HL-60 (cell line): ENCODE results near the gene AFF3.

ENCODE experiments used
- DNase-seq, 2 experiments: peaks; one replicate each; pipeline ENCODE4 v3.0.0-alpha.2; 2010 to 2020; ENCODE audit warnings: low read depth in 1 of 2, low spot score in 1 of 2
- H3K27ac ChIP-seq: fragments of 250-450 bp; sonication (Bioruptor Pico); replicated peaks from 2 replicates; pipeline ENCODE4 v1.5.1; 2020; ENCODE audit warnings: mild to moderate bottlenecking, moderate library complexity
- H3K27me3 ChIP-seq: fragments of 250-450 bp; sonication (Bioruptor Pico); 2 replicates; pipeline ENCODE4 v1.5.1; 2021; ENCODE audit warnings: mild to moderate bottlenecking, moderate library complexity; ENCODE audit not compliant: insufficient read depth, poor library complexity, severe bottlenecking
- H3K4me3 ChIP-seq: replicated peaks from 2 replicates; pipeline ENCODE4 v1.5.1; 2011; ENCODE audit warnings: mild to moderate bottlenecking, control low read depth, low read length; ENCODE audit not compliant: insufficient read depth
- CTCF ChIP-seq: IDR thresholded peaks from one replicate; pipeline ENCODE4 v1.5.1; 2011; ENCODE audit warnings: low read length, control low read depth, inconsistent platforms; ENCODE audit not compliant: insufficient read depth
- GABPA ChIP-seq: IDR thresholded peaks from 2 replicates; pipeline ENCODE4 v1.6.1; 2012; ENCODE audit warnings: low read depth
- POLR2AphosphoS5 ChIP-seq: IDR thresholded peaks from 2 replicates; pipeline ENCODE4 v1.6.1; 2012; ENCODE audit warnings: low read depth
- REST ChIP-seq: IDR thresholded peaks from 2 replicates; pipeline ENCODE4 v1.6.1; 2012; ENCODE audit warnings: low read depth; ENCODE audit not compliant: insufficient replicate concordance
- SPI1 ChIP-seq: IDR thresholded peaks from 2 replicates; pipeline ENCODE4 v1.6.1; 2012; ENCODE audit warnings: low read depth, mild to moderate bottlenecking, borderline replicate concordance

The AFF3 gene

GRCh38 chr2:99982744-99983143, 159.6 kb downstream of the AFF3 start:
- TF ChIP-seq REST (no peak), SPI1 (no peak), CTCF (no peak), GABPA (no peak), POLR2AphosphoS5 (no peak)
- Histone ChIP-seq H3K4me3 (no peak overlapping the region), H3K27me3 (peaks cover 7% of the 10 kb centered on the region), H3K27ac (no peak overlapping the region)
- no peak for DNase-seq

DNA sequence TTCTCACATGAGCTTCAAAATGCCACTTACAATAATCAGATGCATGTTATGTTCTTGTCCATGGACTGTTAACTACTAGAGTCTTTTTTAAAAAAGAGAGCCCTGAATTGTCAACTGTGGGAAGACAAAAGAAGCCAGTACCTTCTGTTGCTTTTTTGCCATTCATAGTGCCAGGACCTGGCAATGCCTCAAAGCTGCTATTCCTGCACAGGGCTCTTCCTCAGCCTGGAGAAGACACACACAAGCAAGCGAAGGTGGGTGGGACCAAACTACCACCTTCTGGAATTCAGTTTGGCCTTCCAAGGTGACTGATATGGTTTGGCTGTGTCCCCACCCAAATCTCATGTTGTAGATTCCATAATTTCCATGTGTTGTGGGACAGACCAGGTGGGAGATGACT, 160.6 kb downstream of the AFF3 start:
- H3K27ac ChIP-seq = no peak overlapping the region
- H3K27me3 ChIP-seq = peaks cover 7% of the 10 kb centered on the region
- no peak overlapping the region for H3K4me3 ChIP-seq
- DNase-seq = no peak
- TF ChIP-seq POLR2AphosphoS5 (no peak), GABPA (no peak), REST (no peak), CTCF (no peak), SPI1 (no peak)

DNA sequence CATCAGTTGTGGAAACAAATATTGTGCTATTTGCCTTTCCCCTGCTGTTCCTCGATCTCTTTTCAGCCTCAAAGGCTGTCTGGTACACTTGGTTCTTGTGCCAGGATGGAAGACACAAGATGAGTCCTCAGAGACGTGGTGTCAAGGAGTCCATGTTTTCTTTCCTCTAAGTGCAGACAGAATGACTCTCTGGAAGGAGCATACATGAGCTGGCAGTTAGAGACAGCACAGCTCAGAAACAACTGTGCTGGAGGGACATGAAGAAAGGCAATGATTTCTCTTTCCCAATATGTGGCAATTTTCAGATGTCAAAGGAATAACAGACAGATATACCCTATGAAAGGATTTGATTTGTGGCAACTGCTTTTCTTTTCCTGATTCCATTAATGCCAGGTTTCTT, 162.2 kb downstream of the AFF3 start:
- H3K27me3 ChIP-seq = peaks cover 7% of the 10 kb centered on the region
- TF ChIP-seq SPI1 (no peak), CTCF (no peak), POLR2AphosphoS5 (no peak), GABPA (no peak), REST (no peak)
- no peak overlapping the region for H3K27ac ChIP-seq
- no peak for DNase-seq
- no peak overlapping the region for H3K4me3 ChIP-seq
